Measurements from ENCODE around the gene DVL2.
A peak's percentile ranks its signal among the peaks of the same experiment; 100 is the strongest.

The DVL2 gene

GRCh38 chr17:7219229-7219811, 15.0 kb downstream of the DVL2 start (continued):
- TF ChIP-seq ZNF280C (tag by site-specific recombination; IDR thresholded peaks at IDR 0.05), result no peak

- ChIA-PET CTCF (interaction anchor here (0.6 to 4.2 kb wide), 5 partner anchors 11 to 173 kb away, joined by 3 to 34 read pairs (median 5); partner anchors contain the start of genes GABARAP and PHF23), POLR2A (interaction anchor here (1.5 to 9.8 kb wide), 3 partner anchors 18 to 183 kb away, joined by 6 to 284 read pairs (median 7); partner anchors contain the start of genes DVL2, GABARAP, PHF23 and SLC16A13)
- peaks cover 7 to 29% of the 10 kb centered on the region in 2 experiments; a peak in 2 of 3 replicates for H3K36me3 ChIP-seq (ENCODE audit: control insufficient read depth in 2 of 2, insufficient read depth in 1 of 2, low read length in 2 of 2)
- no peaks in the 10 kb centered on the region for H3K9me3 ChIP-seq (ENCODE audit: control insufficient read depth, insufficient read depth, low read depth, low read length)
- TF ChIP-seq ZNF19 (tag by site-specific recombination; IDR thresholded peaks at IDR 0.05; ENCODE audit: low read depth) (no peak), ZNF473 (tag by site-specific recombination; IDR thresholded peaks at IDR 0.05) (no peak), ZNF26 (tag by site-specific recombination; IDR thresholded peaks at IDR 0.05) (no peak), ZNF521 (tag by site-specific recombination; IDR thresholded peaks at IDR 0.05) (no peak), ZNF174 (tag by site-specific recombination; IDR thresholded peaks at IDR 0.05) (no peak), ZNF791 (tag by site-specific recombination; IDR thresholded peaks at IDR 0.05) (no peak), ZNF660 (tag by site-specific recombination; IDR thresholded peaks at IDR 0.05) (no peak), GLIS2 (tag by site-specific recombination; IDR thresholded peaks at IDR 0.05) (no peak), ZNF510 (tag by site-specific recombination; IDR thresholded peaks at IDR 0.05; ENCODE audit: insufficient replicate concordance) (no peak)
- H3K4me3 ChIP-seq (ENCODE audit: low read depth, low read length), result no peak overlapping the region
- peaks cover 8% of the 10 kb centered on the region for H3K4me1 ChIP-seq (ENCODE audit: control insufficient read depth, insufficient read depth, low read length)
- H3K27ac ChIP-seq (ENCODE audit: extremely low read depth, low read depth, low read length), result no peak overlapping the region; the same call in 1 of the 2 replicates
These were observed 15.6 kb downstream of the DVL2 start for GRCh38 chr17:7218758-7219157.

DNA sequence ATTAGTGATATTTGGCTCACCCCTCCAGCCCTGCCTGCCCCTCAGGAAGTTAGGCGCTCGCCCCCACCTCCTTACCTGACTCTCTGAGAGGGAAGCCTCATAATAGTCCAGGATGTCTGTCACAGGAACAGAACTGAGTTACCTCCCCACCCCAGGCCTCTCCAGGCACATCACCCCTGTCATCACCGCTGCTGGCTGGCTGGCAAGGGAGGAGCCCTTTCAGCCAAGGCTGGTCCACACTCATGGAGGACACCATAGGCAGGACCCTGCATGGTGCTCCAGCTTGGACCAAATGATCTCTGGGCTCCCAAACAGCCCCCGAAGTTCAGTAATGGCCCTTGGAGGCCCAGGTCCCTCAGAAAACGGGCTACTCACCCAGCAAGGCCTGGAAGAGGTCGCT, 16.2 kb downstream of the DVL2 start:
- CTCF ChIA-PET, result interaction anchor here (0.5 to 4.2 kb wide), 3 partner anchors 12 to 172 kb away, joined by 3 to 34 read pairs (median 4); no protein-coding TSS in a partner anchor
- no peaks in the 10 kb centered on the region for H3K9me3 ChIP-seq (ENCODE audit: control insufficient read depth, insufficient read depth, low read depth, low read length)
- H3K4me1 ChIP-seq (ENCODE audit: control insufficient read depth, insufficient read depth, low read length), result peaks cover 11% of the 10 kb centered on the region
- peaks cover under 1 to 23% of the 10 kb centered on the region in 2 experiments; a peak in 2 of 3 replicates for H3K36me3 ChIP-seq (ENCODE audit: control insufficient read depth in 2 of 2, insufficient read depth in 1 of 2, low read length in 2 of 2)
- TF ChIP-seq ZNF121 (tag by site-specific recombination; IDR thresholded peaks at IDR 0.05) (no peak), ZNF561 (tag by site-specific recombination; IDR thresholded peaks at IDR 0.05; ENCODE audit: borderline replicate concordance) (0 out of 2 replicates have a peak, but pooled peaks have one; percentile 36)
- POLR2A ChIA-PET, result interaction anchor here (9.8 kb wide), 1 partner anchor 18 kb away, joined by 284 read pairs; the partner anchor contains the start of genes DVL2, GABARAP and PHF23
- H3K4me3 ChIP-seq (ENCODE audit: low read depth, low read length), result no peak overlapping the region
- H3K27ac ChIP-seq (ENCODE audit: extremely low read depth, low read depth, low read length), result no peak overlapping the region

- H3K4me1 ChIP-seq (ENCODE audit: control insufficient read depth, insufficient read depth, low read length), result peaks cover 11% of the 10 kb centered on the region
- no peak overlapping the region for H3K27ac ChIP-seq (ENCODE audit: extremely low read depth, low read depth, low read length)
- ChIA-PET POLR2A (interaction anchor here (0.5 to 9.8 kb wide), 2 partner anchors 19 to 196 kb away, joined by 5 to 284 read pairs; partner anchors contain the start of genes DVL2, GABARAP and PHF23), CTCF (no interaction called here)
- peaks cover 0 to 15% of the 10 kb centered on the region in 2 experiments; a peak in 1 of 3 replicates for H3K36me3 ChIP-seq (ENCODE audit: control insufficient read depth in 2 of 2, insufficient read depth in 1 of 2, low read length in 2 of 2)
- H3K9me3 ChIP-seq (ENCODE audit: control insufficient read depth, insufficient read depth, low read depth, low read length), result no peaks in the 10 kb centered on the region
- peak overlapping the region; percentile 9 for H3K4me3 ChIP-seq (ENCODE audit: low read depth, low read length)
- no peak for TF ChIP-seq ZBTB21 (tag by site-specific recombination; IDR thresholded peaks at IDR 0.05)
- TF ChIP-seq, protein P1, sequence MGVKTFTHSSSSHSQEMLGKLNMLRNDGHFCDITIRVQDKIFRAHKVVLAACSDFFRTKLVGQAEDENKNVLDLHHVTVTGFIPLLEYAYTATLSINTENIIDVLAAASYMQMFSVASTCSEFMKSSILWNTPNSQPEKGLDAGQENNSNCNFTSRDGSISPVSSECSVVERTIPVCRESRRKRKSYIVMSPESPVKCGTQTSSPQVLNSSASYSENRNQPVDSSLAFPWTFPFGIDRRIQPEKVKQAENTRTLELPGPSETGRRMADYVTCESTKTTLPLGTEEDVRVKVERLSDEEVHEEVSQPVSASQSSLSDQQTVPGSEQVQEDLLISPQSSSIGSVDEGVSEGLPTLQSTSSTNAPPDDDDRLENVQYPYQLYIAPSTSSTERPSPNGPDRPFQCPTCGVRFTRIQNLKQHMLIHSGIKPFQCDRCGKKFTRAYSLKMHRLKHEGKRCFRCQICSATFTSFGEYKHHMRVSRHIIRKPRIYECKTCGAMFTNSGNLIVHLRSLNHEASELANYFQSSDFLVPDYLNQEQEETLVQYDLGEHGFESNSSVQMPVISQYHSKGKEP (tag by site-specific recombination; IDR thresholded peaks at IDR 0.05), result no peak
- TF ChIP-seq ZEB2 (tag by site-specific recombination; IDR thresholded peaks at IDR 0.05), result no peak
- TF ChIP-seq ZNF37A (tag by site-specific recombination; IDR thresholded peaks at IDR 0.05), result no peak
- 0 out of 2 replicates have a peak, but pooled peaks have one; percentile 40 for TF ChIP-seq ZNF629 (tag by site-specific recombination; IDR thresholded peaks at IDR 0.05)
- TF ChIP-seq ZNF394 (tag by site-specific recombination; IDR thresholded peaks at IDR 0.05; ENCODE audit: borderline replicate concordance), result peak; percentile 59; the same call in 1 of the 2 replicates
- TF ChIP-seq ZNF548 (tag by site-specific recombination; IDR thresholded peaks at IDR 0.05), result no peak
- peak; percentile 60; the same call in 1 of the 2 replicates for TF ChIP-seq KLF17 (tag by site-specific recombination; IDR thresholded peaks at IDR 0.05)
- peak; percentile 81 for TF ChIP-seq GLIS1 (tag by site-specific recombination; IDR thresholded peaks at IDR 0.05)
These were observed 17.0 kb downstream of the DVL2 start for GRCh38 chr17:7217113-7217987.

Data from HEK293 (cell line).